ENCODE measurements around the gene RPRD2.

RPRD2 gene

DNA sequence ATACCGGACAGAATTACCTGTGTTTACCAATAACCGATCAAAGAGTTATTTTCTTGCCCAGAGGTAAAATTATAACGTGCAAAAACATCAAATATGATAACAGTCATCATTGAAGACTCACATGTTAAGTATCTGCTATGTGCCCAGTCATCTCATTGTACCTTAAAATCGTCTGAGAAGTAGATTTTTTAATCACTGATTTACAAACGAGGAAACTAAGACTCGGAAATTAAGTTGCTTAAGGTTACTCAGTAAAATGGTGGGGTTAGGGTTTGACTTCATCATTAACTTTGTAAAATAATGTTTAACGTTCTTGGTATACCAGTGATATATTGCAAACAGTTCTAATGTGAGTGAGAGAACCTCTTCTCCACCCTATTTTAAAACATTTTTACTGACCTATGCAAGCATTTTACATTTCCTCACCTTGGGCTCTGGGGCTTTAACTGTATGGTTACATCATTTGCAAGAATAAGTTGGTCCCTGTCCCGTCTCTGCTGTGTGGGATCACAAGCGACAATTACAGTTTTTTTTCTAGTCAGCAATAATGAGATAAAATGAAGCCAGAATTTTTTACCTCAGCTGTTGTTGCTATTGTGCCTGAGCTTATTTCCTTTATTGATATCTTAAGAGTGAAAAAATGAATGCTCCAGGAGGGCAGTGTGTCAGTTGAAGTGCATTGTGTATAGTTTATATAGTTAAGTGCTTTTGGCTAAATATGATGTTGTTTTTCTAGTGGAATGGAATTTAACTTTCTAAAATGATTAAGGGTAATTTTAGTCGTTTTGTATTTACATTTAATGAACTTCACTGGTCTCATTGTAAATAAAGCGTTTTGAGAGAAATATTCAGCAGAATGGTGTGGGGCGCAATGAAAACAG lies 2.7 kb downstream of the RPRD2 start:
- Histone ChIP-seq H3K9me3 (no peaks in the 10 kb centered on the region), H3K36me3 (no peaks in the 10 kb centered on the region), H3K27me3 (no peaks in the 10 kb centered on the region), H3K27ac (peak overlapping the region; percentile 92 to 95), H3K4me1 (peaks cover 0 to 31% (median 0%) of the 10 kb centered on the region in 4 donors), H3K4me3 (peak overlapping the region; percentile 69 to 83)
- no peak for DNase-seq
- no peak for TF ChIP-seq CTCF (IDR thresholded peaks at IDR 0.05)
- intact Hi-C loops (cut with DNase I; ENCODE audit: low total_unique reads) = loop anchor here (5.0 kb wide), 1 partner anchor 261 kb away; the partner anchor contains the start of gene ENSA

GRCh38 chr1:150371110-150371509 lies 7.2 kb downstream of the RPRD2 start:
- no peak for TF ChIP-seq CTCF (IDR thresholded peaks at IDR 0.05)
- H3K27ac ChIP-seq = no peak overlapping the region

GRCh38 chr1:150372580-150372979 lies 8.6 kb downstream of the RPRD2 start:
- intact Hi-C loops (cut with DNase I; ENCODE audit: low total_unique reads) = no loop called here
- Histone ChIP-seq H3K4me3 (no peak overlapping the region), H3K4me1 (peaks cover 0 to 69% (median 19%) of the 10 kb centered on the region in 4 donors)

More at GRCh38 chr1:150371110-150371509, 7.2 kb downstream of the RPRD2 start:
- no peak for DNase-seq
- Histone ChIP-seq H3K9me3 (no peaks in the 10 kb centered on the region), H3K27me3 (no peaks in the 10 kb centered on the region), H3K4me3 (no peak overlapping the region), H3K4me1 (peaks cover 0 to 72% (median 18%) of the 10 kb centered on the region in 4 donors), H3K36me3 (no peaks in the 10 kb centered on the region)
- intact Hi-C loops (cut with DNase I; ENCODE audit: low total_unique reads) = no loop called here

GRCh38 chr1:150376110-150376509 lies 12.2 kb downstream of the RPRD2 start:
- DNase-seq = no peak
- H3K4me3 ChIP-seq = no peak overlapping the region
- H3K27ac ChIP-seq = no peak overlapping the region
- no peaks in the 10 kb centered on the region for H3K9me3 ChIP-seq
- intact Hi-C loops (cut with DNase I; ENCODE audit: low total_unique reads) = no loop called here
- H3K4me1 ChIP-seq = peaks cover 0 to 49% (median 19%) of the 10 kb centered on the region in 4 donors
- no peaks in the 10 kb centered on the region for H3K27me3 ChIP-seq
- H3K36me3 ChIP-seq = no peaks in the 10 kb centered on the region
- TF ChIP-seq CTCF (IDR thresholded peaks at IDR 0.05) = no peak

More at GRCh38 chr1:150372580-150372979, 8.6 kb downstream of the RPRD2 start:
- Histone ChIP-seq H3K27ac (no peak overlapping the region), H3K27me3 (no peaks in the 10 kb centered on the region), H3K9me3 (no peaks in the 10 kb centered on the region), H3K36me3 (no peaks in the 10 kb centered on the region)
- no peak for TF ChIP-seq CTCF (IDR thresholded peaks at IDR 0.05)
- DNase-seq = no peak

DNA sequence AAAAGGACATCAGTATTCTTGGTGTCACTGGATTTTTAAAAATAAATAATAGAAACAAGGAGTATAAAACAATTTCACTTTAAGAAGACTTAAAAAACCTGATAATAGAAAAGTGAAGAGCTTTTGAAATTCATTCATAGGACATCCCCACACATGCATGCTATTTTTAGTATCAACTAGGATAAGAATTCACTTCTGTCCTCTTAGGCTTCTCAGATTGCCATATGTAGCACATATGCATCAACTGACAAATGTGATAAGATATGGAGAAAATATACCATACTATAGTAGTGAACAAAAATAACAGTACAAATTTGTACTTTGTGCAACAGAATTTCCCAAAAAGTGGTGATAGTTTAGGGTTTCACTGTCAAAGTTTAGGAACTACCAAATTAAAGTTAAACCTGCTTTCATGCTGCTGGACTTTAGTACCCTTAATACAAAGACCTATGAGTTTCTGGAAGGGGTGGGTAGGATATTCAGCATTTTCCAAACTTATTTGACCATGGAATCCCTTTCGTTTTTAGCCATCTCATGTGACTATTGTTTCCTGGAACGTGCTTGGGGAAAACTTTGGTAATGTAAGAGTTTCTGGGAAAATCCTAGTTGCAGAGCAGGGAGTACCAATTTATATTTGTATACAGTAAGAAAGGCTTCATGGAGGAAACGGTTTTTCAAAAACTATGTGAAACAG lies 19.8 kb downstream of the RPRD2 start:
- Histone ChIP-seq H3K36me3 (no peaks in the 10 kb centered on the region), H3K27me3 (no peaks in the 10 kb centered on the region), H3K4me3 (no peak overlapping the region), H3K27ac (no peak overlapping the region), H3K4me1 (peaks cover 0 to 19% (median 5%) of the 10 kb centered on the region in 4 donors), H3K9me3 (no peaks in the 10 kb centered on the region)
- TF ChIP-seq CTCF (IDR thresholded peaks at IDR 0.05) = no peak
- intact Hi-C loops (cut with DNase I; ENCODE audit: low total_unique reads) = no loop called here
- no peak for DNase-seq
